GM19023 (cell line): ENCODE results near the gene IDS.
"Not testable (repeated sequence)": the region's sequence is repeated elsewhere in the genome, so short reads cannot be mapped to it uniquely, and the experiment has no call there.

Experiments used
- ATAC-seq: cut with Tn5 transposase; IDR thresholded peaks from one replicate; pipeline ENCODE4 v1.9.1; 2021; ENCODE audit warnings: mild to moderate bottlenecking, moderate library complexity; ENCODE audit not compliant: unreplicated experiment

The IDS gene

GRCh38 chrX:149504915-149505651 lies at the start of gene IDS:
Gene IDS, minus strand, starts transcription at chrX:149505306. Its CDS starts 169 bp downstream, at chrX:149505137.
- ATAC-seq, result peak; percentile 72

DNA sequence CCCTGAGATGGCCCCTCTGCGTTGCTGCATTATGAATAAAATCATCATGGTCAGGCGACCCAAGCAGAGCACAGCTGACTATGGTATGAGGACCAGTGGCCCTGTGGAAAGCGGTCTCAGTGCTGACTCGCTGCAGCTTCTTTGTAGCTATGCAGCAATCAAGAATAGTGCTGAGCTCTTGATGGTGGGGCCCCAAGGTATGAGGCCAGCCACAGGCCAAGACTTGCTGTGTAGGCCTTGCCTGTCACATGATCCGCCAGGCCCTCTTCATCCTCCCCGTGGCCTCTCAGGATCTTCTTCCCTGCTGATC lies 46.8 kb upstream of the IDS start:
- not testable (repeated sequence) for ATAC-seq

- not testable (repeated sequence) for ATAC-seq
Measured at GRCh38 chrX:149551245-149551938, 46.3 kb upstream of the IDS start.

DNA sequence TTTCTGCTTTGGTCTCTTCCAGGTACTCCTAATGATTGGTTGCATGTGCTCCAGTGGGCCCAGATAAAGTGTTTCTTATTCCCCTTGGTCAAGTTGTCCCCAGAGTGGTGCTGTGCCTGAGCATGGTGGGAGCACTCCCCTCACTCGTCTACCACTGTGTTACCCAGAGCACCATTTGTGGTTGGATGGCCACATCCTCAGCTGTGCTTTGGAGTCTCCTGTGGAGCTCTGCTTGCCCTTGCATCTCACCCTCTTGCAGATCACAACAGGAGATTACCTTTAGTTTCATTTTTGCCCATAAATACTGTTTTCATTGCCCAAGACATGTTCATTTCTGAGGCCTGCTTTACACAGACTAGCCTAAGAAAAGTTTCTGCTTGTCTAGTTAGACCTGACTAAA lies 45.3 kb upstream of the IDS start:
- not testable (repeated sequence) for ATAC-seq

GRCh38 chrX:149549701-149550100 lies 44.6 kb upstream of the IDS start, which contains the start of gene HSFX3:
Gene HSFX3, minus strand, starts transcription at chrX:149549924. Its CDS starts 72 bp downstream, at chrX:149549852.
- ATAC-seq, result not testable (repeated sequence)

- not testable (repeated sequence) for ATAC-seq
Measured at GRCh38 chrX:149547782-149548181, 42.7 kb upstream of the IDS start.

DNA sequence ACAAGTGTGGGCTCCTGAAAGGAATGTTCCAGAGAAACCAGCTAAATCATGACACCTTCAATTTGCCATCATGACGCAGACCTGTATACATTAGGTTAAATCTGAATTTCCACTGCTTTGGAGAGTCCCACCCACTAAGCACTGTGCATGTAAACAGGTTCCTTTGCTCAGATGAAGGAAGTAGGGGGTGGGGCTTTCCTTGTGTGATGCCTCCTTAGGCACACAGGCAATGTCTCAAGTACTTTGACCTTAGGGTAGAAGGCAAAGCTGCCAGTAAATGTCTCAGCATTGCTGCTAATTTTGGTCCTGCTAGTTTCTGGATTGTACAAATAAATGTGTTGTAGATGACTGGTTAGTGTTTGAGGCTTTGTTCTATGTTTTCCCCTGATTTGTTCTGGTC lies 41.9 kb upstream of the IDS start:
- not testable (repeated sequence) for ATAC-seq

GRCh38 chrX:149545545-149546543 lies 40.7 kb upstream of the IDS start:
- peak; percentile 37 for ATAC-seq

DNA sequence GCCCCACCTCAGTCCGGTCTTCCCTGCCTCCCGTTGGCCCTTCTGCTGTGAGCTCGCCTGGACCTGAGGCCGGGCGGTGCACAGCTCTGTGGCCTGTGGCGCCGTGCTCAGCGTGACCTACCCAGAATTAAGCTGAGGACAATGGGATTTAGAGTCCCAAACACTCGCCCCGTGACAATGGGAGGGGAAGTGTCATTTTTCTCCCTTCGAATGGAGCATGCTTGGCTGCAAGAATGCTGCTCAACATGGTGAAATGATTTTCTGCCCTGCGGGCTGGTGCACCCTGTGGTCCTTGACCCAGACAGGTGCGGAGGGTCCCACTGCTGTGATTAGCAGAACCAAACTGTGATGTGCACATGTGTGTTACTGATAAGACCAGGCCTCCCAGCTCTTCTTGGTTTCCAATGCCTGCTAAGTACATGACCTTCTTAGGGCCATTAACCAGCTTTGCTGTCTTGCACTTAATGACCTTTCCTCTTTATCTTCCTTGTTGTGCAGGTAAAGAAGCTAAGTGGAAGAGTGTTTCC lies 36.5 kb upstream of the IDS start:
- no peak for ATAC-seq

DNA sequence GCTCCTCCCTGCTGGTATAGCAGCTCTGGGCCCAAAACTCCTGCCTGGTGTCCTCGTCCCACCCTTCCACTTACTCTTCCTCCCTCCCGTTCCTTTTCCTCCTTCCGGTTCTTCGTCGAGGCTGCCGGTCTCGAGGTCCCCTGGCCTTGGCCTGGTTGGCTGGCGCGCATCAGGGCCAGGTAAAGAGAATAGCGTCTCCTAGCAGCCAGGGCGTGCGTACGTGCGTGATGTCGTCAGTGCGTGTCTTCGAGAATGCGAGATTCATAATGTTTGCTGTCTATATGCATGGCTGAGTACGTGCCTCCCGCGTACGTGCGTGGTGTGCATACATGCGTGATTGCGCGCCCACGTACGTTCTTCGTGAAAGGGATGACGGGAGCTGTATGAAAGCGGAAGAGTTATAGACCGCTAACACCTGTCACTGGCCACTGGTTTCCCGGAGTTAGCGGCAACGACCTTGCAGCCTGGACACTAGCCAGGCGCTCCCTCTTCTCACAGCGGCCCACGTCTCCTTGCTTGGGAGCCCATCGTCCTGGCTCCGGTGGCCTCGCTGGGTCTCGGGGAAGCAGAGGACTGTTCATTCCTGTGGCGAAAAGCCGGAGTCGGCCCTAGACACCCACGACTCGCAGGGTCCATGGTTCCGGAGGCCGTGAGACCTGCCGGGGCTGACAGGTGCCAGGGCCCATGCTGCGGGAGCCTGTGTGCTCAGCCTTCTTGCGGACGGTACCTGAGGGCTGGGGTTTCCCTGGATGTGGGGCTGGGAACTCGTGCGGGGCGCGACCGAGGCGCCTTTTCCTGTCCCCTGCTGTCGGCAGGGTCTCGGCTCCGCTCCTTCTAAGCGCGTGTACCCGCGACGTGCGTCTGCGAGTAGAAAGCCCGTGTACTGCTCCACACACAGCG lies 35.8 kb upstream of the IDS start, which contains the start of gene EOLA1:
TSS of gene EOLA1 (plus strand) at position 392 of the 900 bp plus-strand sequence. CDS start 4,619 bp downstream, outside the sequence.
- peak; percentile 77 for ATAC-seq

GRCh38 chrX:149540131-149540620 lies 35.1 kb upstream of the IDS start:
- ATAC-seq, result peak; percentile 3

GRCh38 chrX:149539283-149540130 lies 34.4 kb upstream of the IDS start:
- ATAC-seq, result peak; percentile 45

GRCh38 chrX:149537474-149537873 lies 32.4 kb upstream of the IDS start:
- not testable (repeated sequence) for ATAC-seq

- not testable (repeated sequence) for ATAC-seq
Measured at GRCh38 chrX:149534926-149535602, 30.0 kb upstream of the IDS start.

DNA sequence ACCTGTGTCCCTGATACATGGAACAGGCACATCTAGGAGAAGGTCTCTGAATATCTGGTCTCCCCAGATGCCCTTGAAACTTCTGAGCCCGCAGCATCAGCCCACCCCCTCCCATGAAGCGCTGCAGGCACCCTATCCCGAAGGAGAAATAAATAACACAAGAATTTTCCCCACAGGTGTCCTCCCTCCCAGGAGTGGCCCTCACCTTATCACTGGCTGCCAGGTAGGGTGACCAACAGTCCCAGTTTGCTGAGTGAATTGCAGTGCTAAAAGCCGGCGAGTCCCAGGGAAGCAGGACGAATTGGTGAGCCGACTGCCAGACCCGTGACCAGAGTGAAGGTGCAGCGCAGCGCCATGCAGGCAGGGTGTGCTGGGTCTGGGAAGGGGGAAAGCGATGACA lies 28.9 kb upstream of the IDS start:
- not testable (repeated sequence) for ATAC-seq

GRCh38 chrX:149532868-149533267 lies 27.8 kb upstream of the IDS start:
- ATAC-seq, result not testable (repeated sequence)

DNA sequence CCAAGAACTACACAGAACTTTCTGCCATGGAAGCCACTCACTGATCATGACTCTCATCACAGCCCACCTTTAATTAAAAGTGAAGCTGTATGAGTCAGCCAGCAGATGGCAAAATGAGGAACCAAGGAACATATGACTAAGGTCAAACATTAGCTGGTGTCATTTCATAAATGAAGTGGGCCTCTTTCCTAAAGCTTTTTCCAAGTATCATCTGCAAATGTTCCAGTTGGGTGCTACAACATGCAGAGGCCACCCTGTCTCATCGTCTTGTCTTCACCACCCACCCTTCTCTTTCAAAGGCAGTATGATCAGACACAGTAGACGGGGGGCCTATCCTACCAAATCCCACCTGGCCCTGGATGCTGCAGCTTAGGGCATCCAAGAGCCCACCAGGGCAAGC lies 26.5 kb upstream of the IDS start:
- ATAC-seq, result no peak

GRCh38 chrX:149528381-149528780 lies 23.3 kb upstream of the IDS start:
- no peak for ATAC-seq
